CD1c-positive myeloid dendritic cell (primary cell): Measurements from ENCODE around the gene ADD2.

Experiments used
- DNase-seq: peaks from one replicate; pipeline ENCODE4 v3.0.0-alpha.2; 2016; ENCODE audit errors: extremely low spot score

ADD2 gene

GRCh38 chr2:70723286-70723885 is 44.6 kb downstream of the ADD2 start:
- no peak for DNase-seq

- no peak for DNase-seq
Observed at GRCh38 chr2:70720124-70720523, 47.9 kb downstream of the ADD2 start.

DNA sequence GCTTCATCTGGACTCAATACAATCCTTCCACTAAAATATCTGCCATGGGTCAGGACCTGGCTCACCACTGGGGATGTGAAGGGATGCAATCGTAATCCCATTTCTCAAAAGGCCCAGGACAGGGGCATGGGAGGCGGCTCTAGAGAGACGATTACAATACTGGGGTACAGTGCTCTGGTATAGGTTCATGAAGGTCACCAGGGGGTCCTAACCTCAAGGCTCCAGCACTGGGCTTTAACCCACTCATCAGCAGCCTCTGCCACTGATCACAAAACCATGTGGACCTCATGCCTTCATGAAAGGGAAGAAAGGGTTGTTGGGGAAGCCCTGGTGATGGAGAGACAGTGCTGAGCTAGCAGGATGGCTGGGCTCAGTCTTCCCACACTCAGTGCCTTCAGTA is 48.8 kb downstream of the ADD2 start:
- no peak for DNase-seq

DNA sequence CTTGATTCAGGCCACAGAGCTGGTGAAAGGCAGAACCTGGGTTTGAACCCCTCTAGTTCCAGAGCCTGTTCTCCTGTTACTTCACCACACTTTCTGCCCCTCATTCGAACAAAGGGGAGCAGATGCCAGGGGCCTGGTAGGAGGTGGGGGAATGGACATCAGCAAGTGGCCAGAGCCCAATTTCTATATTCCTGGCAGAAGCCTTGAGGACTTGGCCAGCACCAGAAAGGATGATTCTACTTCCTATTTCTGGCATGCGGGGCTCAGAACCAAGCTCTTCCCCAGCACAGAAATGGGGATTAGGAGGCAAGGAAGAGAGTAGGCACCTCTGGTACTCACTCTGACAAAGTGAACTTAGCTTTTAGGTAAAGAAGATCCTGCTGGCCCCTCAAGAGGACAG is 49.3 kb downstream of the ADD2 start:
- no peak for DNase-seq

DNA sequence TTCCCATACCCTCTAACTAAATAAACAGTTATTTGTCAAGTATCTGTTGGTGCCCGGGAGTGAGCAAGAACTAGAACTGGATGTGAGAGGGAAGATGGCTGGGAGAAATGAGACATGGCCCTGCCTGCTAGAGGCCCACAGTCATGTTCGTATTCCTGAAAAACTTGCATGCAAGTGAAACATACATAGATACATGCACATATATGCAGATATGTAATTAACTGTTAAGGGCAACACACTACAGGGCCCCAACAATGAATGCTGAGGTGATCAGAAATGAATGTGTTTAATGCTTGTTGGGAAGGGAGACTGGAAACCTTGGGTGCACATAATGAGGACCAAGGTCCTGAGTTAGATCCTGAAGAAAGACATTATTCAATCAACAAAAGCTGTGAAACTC is 49.8 kb downstream of the ADD2 start:
- no peak for DNase-seq

- no peak for DNase-seq
Observed at GRCh38 chr2:70717431-70718038, 50.5 kb downstream of the ADD2 start.

DNA sequence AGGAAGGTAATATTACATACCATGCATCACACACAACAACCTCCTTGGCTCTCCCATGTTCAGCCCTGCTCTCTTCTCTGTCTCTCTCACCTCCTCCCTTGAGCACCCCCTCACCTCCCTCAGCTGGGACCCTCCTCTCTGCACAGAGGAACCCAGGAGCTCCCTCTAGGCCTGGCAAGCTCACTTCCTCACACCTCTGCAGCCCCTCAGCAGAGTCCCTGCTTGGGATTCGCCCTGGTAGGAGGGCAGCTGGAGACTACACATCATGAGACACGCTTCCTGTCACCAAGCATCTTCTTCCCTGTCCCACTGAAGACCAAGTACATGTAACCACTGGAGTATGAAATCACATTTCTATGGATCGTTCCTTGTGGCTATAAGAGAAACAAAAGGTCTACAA is 51.0 kb downstream of the ADD2 start:
- DNase-seq = no peak

DNA sequence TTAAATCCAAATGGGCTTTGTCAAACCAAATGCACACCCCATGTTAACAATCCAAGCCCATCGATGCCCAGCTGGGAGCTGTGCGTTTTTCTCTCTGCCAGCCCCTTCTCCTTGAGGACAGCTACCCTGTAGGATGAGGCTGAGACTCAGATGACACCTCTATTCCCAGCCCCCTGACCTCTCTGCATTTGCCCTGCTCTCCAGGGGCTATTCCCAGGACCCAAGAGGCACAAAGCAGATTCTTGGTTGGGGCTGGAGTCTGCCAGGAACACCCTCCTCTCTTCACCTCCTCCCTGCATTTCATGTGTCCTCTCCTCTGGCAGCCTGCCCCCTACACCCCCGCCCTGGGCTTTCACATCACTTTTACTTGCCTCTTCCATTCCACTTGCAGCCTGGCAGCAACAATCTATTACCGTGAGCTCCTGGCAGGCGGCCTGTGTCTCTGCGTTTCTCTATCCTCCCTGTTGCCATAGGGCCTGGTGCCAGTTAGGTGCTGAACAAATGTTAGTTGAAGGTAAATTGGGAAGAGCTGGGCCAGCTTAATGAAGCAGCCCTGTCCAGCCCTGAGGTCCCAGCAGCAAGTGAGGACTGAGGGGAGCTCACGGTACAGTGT is 51.8 kb downstream of the ADD2 start:
- no peak for DNase-seq

DNA sequence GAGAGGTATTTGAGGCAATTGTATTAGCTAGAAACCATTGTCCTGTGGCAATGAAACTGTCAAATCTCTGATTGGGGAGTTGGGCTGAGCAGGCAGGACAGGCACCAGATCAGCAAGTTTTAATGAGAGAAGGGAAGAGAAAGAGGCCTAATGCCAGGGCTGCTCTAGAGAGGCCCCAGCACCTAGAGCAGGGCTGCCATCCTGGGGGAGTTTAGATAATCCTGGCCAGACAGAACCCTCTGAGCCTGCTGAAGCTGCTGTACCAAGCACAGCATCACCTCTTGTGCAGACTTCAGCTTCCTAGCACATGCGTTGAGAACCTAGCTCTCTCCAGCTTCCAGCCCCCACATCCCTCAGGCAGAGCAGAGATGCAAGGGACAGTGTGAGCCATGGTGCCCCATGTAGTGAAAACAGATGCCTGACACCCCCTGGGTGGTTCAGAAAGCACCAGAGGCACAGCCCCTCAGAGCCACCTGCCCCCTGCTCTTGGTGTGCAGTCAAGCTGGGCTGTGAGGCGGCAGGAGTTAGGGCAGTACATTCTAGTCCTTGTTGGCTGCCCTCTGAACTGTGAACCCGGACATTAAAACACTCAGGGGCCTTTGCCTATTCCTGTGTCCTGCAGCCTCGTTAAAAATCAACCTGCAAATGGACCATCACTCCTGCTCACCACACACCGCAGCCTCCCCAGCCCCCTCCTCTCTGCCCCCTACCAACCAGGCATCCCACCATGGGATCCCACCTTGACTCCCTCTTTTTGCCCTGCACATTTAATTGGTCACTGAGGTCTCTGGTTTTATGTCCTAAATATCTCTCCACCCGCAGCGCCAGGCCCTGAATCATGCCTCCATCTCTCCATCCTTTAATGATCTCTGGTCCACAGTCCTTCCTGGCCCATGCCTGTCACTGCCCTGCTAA is 52.7 kb downstream of the ADD2 start:
- no peak for DNase-seq

GRCh38 chr2:70714141-70714905 is 53.7 kb downstream of the ADD2 start:
- DNase-seq = no peak

DNA sequence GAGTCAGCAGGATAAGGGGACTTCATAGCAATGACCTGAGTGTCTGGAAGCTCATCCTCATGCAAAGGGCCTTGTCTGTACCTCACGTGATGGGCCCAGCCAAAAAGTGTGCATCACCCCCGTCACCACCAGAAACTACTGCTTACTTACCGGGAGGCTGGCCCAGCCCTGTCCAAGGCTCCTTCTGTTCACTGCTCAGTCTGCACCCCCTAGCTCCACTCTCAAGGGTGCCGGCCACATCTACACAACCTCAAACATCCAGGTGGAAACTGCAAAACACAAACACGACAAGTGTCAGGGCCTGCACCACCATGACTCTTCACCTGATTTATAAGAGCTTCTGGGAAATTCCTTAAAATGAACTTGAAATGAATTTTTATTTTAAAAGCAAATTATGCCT is 55.1 kb downstream of the ADD2 start:
- no peak for DNase-seq

- DNase-seq = no peak
Observed at GRCh38 chr2:70711191-70711590, 56.8 kb downstream of the ADD2 start.

GRCh38 chr2:70710038-70710690 is 57.8 kb downstream of the ADD2 start:
- no peak for DNase-seq

DNA sequence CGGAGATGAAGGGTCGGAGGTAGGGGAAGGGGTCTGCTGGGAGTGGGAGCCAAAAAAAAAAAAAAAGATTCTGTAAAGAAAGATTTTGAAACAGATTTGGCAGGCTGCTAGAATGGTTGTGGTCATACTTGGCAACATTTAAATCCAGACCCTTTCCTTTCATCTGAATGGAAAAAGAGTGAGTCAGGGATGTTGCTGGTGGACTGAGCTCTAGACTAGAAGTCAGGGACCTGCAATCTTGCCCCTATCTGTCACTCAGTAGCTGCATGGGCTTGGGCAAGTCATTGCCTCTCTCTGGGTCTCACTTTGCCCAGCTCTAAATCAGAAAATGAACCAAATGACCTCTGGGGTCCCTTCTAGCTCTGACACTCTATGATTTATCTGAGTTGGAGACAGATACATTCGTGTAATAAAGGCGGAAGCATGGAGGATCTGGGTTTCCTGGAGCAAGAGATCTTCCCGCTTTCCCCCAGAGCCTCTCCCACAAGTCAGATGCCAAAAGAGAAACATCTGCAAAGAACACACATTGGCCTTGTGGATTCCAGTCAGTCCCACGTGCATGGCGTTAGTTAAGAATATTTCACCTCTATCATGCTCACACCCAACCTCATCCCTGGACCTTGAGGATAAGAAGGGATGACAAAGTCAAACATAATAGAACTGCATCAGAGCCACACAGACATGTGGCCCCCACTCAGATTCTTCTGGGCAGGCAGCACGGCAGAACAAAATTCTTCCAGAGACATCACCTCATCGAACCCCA is 58.5 kb downstream of the ADD2 start:
- DNase-seq = no peak

- DNase-seq = peak; percentile 70
Observed at GRCh38 chr2:70708376-70709199, 59.4 kb downstream of the ADD2 start.

GRCh38 chr2:70707706-70708105 is 60.3 kb downstream of the ADD2 start:
- no peak for DNase-seq

DNA sequence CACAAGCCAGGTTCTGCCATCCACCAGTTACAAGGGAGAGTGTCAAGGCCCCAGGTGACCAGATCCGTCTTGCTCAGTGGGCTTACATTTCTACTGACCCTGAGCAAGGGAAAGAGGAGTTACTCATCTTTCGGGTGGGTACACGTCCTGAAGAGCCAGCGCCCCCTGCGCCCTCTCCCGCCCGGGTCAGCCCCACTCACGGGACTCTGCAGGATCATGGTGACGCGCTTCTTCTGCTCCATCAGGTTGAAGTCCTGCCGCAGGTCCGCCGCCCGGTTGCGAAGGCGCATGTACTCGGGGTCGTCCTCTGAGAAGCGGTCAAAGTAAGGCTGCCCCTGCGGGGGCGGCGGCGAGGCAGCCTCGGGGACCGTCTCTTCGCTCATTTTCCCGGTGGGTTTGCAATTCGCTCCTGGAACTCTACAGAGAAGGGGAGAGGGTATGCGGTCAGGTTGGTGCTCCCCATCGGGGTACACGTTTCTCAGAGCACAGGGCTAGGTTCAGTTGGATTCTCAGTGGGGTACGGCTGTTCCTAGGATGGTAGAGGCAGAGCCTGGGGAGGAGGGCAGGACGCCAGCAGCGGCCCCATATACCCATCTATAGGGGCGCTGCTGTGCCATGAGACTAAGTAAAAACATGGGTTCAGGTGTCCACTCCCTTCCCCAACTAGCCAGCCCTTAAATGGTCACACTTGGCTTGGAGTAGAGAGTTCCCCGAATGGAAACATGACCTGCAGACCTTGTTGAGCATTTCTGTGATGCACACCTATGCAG is 61.8 kb downstream of the ADD2 start:
- no peak for DNase-seq

DNA sequence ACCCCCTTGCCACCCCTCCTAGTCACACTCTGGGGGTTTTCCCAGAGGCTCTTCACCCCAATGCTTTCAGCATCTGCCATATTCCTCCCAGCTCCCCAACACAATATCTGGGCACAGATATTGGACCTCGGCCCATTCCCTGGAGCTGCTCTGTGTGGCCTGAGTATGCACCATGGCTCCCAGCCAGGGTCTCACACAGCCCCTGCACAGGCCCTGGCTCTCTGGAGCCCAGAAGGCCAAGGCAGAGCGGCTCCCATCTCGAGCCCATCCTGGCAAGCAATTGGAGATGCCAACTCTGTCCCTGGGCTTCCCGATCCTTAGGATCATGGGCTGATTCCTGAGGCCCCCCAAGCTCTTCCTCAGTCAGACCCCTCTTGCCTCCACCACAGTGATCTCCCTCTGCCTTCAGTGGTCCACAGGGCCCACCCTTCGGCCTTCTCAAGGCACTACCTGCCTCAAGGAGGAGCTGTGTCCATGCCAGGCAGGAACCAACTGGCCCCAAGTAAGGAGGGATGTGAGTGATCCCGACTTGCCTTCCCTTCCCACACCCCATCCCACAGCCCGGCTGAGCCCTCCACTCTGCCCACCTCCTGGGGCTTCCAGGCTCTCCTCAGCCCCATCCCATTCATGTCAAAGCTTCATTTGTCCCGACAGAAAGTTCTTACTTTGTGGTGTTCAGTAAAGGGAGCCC is 62.7 kb downstream of the ADD2 start:
- DNase-seq = no peak
